IPS-15b (cell line): ENCODE results near the gene SCN1B.
"Not testable (repeated sequence)": the region's sequence is repeated elsewhere in the genome, so short reads cannot be mapped to it uniquely, and the experiment has no call there.

Experiments used
- H3K27me3 ChIP-seq: one replicate; pipeline ENCODE4 v1.6.1; 2013; ENCODE audit warnings: low read length; ENCODE audit not compliant: control insufficient read depth, insufficient read depth
- H3K36me3 ChIP-seq: one replicate; pipeline ENCODE4 v1.6.1; 2013; ENCODE audit warnings: low read length; ENCODE audit not compliant: control insufficient read depth, insufficient read depth
- H3K4me1 ChIP-seq: one replicate; pipeline ENCODE4 v1.6.1; 2013; ENCODE audit warnings: mild to moderate bottlenecking, low read length; ENCODE audit not compliant: control insufficient read depth, insufficient read depth
- H3K4me3 ChIP-seq: one replicate; pipeline ENCODE4 v1.5.1; 2013; ENCODE audit warnings: low read depth, low read length
- H3K9ac ChIP-seq: one replicate; pipeline ENCODE4 v1.6.1; 2013; ENCODE audit warnings: low read depth, mild to moderate bottlenecking, low read length
- H3K9me3 ChIP-seq: one replicate; pipeline ENCODE4 v1.6.1; 2013; ENCODE audit warnings: mild to moderate bottlenecking, low read length; ENCODE audit not compliant: control insufficient read depth, insufficient read depth

The SCN1B gene

DNA sequence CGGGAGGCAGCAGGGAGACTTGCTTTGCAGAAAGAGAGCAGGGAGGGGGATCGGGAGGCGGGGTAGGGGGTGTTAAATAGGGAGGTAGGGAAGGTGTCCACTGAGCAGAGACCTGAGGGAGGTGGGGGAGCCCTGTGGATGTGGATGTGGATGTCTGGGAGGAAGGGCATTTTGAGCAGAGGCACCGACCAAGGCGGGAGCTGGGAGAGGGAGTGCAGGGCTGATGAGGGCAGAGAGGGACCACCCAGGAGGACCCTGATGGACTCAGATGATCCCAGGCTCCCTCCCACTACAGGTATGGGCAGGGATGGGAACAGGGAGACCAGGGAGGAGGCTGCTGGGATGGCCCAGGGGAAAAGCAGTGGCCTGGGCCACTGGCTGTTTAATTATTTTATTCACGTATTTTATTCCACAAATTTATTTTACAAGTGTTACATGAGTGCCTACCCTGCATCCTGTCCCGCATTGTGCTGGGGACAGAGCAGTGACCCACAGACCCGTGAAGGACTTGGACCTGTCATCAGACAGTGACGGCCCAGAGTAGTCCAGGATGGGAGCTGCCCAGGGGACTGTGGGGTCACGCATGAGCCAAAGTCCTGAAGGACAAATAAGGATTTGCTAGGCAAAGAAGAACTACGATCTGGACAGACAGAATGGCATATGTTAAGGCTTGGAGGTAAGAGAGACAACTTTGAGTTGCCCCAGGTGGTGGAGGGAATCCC lies 24.9 kb upstream of the SCN1B start:
- H3K9me3 ChIP-seq: no peaks in the 10 kb centered on the region
- H3K36me3 ChIP-seq: peaks cover 27% of the 10 kb centered on the region
- H3K4me1 ChIP-seq: peaks cover 7% of the 10 kb centered on the region
- H3K9ac ChIP-seq: no peak overlapping the region
- H3K27me3 ChIP-seq: no peaks in the 10 kb centered on the region
- H3K4me3 ChIP-seq: no peak overlapping the region

DNA sequence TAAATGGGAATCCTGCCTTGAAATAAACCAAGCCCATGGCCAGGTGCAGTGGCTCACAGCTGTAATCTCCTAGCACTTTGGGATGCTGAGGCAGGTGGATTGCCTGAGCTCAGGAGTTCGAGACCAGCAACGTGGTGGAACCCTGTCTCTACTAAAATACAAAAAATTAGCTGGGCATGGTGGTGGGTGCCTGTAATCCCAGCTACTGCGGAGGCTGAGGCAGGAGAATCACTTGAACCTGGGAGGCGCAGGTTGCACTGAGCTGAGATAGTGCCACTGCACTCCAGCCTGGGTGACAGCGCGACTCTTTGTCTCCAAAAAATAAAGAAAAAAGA lies 24.3 kb upstream of the SCN1B start:
- H3K4me1 ChIP-seq, H3K27me3 ChIP-seq, H3K9me3 ChIP-seq, H3K9ac ChIP-seq, H3K4me3 ChIP-seq: not testable (repeated sequence)
- H3K36me3 ChIP-seq: peaks cover 31% of the 10 kb centered on the region

DNA sequence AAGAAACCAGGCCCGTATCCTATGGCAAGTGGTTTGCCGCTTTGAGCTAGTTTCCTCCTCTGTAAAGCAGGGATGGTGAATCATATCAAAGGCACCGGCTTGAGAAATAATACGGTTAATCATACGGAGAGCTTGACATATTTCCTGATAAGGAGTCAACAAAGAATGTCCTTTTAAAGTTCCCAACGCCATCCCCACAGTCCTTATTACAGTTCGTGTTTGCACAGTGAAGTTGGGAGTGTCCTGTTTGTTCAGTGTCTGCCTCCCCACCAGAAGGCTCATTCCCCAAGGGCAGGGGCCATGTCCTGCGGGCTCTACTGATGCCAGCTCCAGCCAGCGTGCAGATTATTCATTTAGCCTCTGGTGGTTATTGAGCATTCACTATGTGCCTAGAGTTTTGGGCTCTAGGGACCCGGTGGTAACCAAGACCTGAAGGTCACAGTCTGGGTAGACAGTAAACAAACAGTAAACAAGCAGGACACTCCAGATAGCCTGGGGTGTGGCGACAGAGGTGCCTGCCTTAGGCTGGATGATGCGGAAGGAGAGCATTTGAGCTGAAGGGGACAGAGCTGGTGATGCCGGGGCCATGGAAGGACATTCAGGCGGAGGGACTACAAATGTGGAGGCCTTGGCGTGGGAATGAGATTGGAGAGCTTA lies 23.8 kb upstream of the SCN1B start:
- Histone ChIP-seq H3K36me3 (peaks cover 36% of the 10 kb centered on the region), H3K27me3 (no peaks in the 10 kb centered on the region), H3K9ac (no peak overlapping the region), H3K4me3 (no peak overlapping the region), H3K4me1 (peaks cover 7% of the 10 kb centered on the region), H3K9me3 (no peaks in the 10 kb centered on the region)

DNA sequence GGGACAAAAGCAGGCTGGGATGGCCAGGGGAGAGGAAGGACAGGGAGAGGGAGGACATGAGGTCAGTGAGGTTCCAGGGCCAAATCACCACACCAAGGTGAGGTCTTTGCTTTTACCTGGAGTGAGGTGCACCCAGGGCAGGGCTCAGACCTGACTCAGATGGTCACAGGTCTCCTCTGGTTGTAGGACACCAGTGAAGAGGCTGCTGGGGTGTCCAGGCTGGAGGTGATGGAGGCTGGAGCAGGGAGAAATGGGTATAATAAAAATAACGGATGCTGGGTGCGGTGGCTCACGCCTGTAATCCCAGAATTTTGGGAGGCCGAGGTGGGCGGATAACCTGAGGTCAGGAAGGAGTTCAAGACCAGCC lies 23.3 kb upstream of the SCN1B start:
- no peaks in the 10 kb centered on the region for H3K9me3 ChIP-seq
- H3K36me3 ChIP-seq: peaks cover 41% of the 10 kb centered on the region
- H3K4me1 ChIP-seq: peaks cover 7% of the 10 kb centered on the region
- H3K9ac ChIP-seq: no peak overlapping the region
- no peaks in the 10 kb centered on the region for H3K27me3 ChIP-seq
- H3K4me3 ChIP-seq: no peak overlapping the region

DNA sequence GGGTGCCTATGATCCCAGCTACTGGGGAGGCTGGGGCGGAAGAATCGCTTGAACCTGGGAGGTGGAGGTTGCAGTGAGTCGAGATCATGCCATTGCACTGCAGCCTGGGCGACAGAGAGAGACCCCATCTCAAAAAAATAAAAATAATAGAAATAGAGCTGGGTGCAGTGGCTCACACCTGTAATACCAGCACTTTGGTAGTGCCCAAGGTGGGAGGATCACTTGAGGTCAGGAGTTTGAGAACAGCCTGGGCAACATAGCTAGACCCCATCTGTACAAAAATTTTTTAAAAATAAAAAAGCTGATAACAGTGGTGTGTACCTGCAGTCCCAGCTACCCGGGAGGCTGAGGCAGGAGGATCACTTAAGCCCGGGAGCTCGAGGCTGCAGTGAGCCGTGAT lies 22.8 kb upstream of the SCN1B start:
- not testable (repeated sequence) for H3K9ac ChIP-seq, H3K4me3 ChIP-seq, H3K4me1 ChIP-seq, H3K9me3 ChIP-seq, H3K27me3 ChIP-seq
- peaks cover 46% of the 10 kb centered on the region for H3K36me3 ChIP-seq

DNA sequence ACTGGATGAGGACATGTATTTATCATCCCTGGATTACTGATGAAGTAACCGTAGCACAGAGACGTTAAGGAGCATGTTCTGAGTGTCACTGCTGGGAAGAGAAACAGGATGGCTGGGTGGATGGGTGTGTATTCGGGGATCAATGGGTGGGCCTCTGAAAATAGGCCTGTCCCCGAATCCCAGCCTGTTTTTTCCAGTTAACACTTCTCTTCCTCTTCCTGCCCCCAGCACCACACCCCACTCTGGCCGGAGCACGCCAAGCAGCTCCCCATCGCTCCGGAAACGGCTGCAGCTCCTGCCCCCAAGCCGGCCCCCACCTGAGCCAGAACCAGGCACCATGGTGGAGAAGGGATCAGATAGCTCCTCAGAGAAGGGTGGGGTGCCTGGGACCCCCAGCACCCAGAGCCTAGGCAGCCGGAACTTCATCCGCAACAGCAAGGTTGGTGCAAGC lies 21.4 kb upstream of the SCN1B start:
- H3K9me3 ChIP-seq: no peaks in the 10 kb centered on the region
- no peaks in the 10 kb centered on the region for H3K27me3 ChIP-seq
- peaks cover 58% of the 10 kb centered on the region for H3K36me3 ChIP-seq
- H3K9ac ChIP-seq: no peak overlapping the region
- H3K4me3 ChIP-seq: no peak overlapping the region
- no peaks in the 10 kb centered on the region for H3K4me1 ChIP-seq

DNA sequence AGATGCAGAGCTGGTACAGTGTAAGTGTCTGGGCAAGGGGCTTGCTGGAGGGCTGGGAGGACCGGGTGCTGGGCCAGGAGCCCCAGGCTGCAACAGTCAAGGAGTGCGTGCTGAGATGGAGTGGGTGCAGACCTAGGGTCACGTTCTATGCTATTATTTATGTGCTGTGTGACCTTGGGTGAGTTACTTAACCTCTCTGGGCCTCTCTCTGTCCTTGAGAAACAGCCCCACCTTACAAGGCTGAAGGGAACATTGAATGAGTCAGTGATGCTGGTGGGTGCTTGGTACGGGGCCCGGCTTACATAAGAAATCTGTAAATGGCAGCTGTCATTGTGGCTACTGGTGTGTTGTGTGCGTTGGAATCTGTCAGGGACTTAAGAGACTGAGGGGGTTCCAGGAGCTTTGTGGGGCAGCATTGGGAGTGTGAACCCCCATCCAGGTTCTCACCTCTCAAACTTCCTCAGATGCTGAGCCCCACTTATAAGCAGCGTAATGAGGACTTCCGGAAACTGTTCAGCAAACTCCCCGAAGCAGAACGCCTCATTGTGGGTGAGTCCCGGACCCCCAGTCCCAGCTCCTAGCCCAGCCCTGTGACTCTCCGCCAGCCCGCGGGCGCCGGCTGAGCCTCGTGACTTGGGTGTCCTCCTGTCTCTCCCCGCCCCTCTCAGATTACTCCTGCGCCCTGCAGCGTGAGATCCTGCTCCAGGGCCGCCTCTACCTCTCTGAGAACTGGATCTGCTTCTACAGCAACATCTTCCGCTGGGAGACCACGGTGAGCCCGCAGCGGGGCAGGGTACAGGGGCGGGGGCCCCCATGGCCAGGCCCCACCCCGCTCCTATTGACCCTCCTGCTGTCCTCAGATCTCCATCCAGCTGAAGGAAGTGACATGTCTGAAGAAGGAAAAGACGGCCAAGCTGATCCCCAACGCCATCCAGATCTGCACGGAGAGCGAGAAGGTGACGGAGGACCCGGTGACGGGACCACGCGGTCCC lies 20.6 kb upstream of the SCN1B start:
- Histone ChIP-seq H3K36me3 (peaks cover 61% of the 10 kb centered on the region), H3K27me3 (no peaks in the 10 kb centered on the region)

DNA sequence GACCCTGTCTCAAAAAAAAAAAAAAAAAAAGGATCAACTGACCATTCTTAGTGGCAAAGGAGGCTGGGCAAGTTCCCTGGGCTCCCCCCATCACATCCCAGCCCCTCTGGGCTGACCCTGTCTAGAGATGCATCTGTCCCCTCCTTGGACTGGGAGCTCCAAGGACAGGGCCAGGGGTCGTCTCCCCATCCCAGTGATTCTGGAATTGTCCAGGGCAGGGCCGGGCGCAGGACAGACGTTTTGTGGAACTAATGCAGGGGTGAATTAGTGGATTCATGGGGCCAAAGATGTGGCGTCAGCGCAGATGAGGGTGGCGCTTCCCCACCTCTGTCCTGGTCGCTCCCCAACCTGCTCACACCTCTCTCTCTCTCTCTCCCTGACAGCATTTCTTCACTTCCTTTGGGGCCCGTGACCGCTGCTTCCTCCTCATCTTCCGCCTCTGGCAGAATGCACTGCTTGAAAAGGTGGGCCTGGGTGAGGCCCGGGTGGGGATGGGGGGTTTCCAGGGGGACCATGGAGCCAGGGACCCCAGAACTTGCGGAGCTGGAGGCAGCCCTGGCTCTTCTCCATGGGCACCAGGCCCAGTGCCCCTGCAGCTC lies 19.1 kb upstream of the SCN1B start:
- no peaks in the 10 kb centered on the region for H3K9me3 ChIP-seq
- peaks cover 68% of the 10 kb centered on the region for H3K36me3 ChIP-seq
- no peaks in the 10 kb centered on the region for H3K4me1 ChIP-seq
- no peak overlapping the region for H3K4me3 ChIP-seq
- H3K9ac ChIP-seq: no peak overlapping the region
- H3K27me3 ChIP-seq: no peaks in the 10 kb centered on the region

More for the DNA sequence above, 20.6 kb upstream of the SCN1B start:
- Histone ChIP-seq H3K4me3 (no peak overlapping the region), H3K9me3 (no peaks in the 10 kb centered on the region), H3K4me1 (no peaks in the 10 kb centered on the region), H3K9ac (no peak overlapping the region)

DNA sequence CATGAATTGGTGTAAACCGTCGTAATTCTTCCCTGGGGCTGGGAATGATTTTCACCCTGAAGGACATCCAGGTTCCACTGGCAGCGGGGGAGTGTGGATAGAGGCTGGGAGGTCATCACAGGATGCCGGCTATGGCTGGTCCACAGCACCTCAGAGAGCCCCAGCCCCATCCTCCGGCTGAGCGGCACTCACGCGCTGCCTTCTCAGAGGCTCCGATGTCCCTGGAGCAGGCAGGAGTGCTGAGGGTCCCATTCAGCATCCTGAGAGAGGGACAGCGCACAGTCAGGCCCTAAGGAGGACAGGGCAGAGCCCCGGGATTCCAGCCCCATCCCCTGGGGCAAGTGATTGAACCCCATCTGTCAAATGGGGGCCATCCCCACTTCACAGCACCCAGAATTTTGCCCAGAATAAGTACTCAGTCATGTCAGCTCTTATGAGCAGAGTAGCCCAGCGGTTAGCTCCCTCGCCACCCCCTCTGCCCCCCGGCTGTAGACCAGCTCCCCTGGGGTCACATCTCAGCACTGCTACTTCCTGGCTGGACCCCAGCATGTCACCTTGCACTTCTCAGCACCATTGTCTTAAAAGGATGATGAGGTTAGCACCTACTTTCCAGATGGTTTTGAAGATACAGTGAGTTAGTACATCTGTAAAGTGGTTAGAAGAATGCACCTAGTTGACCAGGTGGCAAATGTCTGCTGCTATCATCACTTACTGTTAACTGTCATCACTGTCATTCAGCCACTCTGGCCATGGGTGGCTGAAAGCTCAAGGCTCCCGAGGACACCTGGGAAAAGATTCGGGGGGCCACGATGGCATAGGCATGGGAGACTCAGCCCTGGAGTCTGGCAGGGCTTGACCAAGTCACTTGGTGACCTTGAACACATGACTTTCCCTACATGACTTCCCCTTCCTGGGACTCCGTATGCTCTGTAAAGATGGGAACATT lies 18.3 kb upstream of the SCN1B start:
- Histone ChIP-seq H3K9ac (no peak overlapping the region), H3K4me1 (no peaks in the 10 kb centered on the region), H3K27me3 (no peaks in the 10 kb centered on the region), H3K36me3 (peaks cover 72% of the 10 kb centered on the region), H3K4me3 (no peak overlapping the region), H3K9me3 (no peaks in the 10 kb centered on the region)

DNA sequence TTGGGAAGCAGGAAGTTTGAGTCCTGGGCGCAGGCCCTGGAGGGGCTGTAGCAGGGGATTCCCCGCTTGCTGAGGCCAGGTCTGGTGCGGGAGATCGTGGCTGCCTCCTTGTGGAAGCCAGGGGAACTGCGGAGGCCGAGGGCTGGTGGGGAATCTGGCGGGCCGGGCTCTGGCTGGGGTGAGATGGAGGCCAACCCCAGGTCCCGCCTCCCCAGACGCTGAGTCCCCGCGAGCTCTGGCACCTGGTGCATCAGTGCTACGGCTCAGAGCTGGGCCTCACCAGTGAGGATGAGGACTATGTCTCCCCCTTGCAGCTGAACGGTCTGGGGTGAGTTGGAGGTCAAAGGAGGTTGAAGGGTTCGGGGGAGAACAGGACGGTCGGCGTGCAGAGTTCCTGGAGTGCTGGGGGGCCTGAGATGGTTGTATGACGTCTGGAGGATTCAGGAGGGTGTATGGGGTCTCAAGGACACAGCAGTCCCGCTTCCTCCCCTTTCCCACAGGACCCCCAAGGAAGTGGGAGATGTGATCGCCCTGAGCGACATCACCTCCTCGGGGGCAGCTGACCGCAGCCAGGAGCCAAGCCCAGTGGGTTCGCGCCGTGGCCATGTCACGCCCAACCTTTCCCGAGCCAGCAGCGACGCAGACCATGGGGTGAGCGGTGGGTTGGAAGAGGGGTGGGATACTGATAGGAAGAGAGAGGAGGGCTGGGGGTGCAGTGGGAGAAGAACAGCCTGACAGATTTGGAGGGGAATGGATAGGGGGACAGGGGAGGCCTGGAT lies 17.0 kb upstream of the SCN1B start:
- H3K27me3 ChIP-seq: no peaks in the 10 kb centered on the region
- H3K9ac ChIP-seq: no peak overlapping the region
- H3K36me3 ChIP-seq: peaks cover 83% of the 10 kb centered on the region
- H3K9me3 ChIP-seq: no peaks in the 10 kb centered on the region
- no peak overlapping the region for H3K4me3 ChIP-seq
- no peaks in the 10 kb centered on the region for H3K4me1 ChIP-seq
